ENCODE results near the gene ATP8B3. TPM values are rescaled to one million over a fixed set of nuclear protein-coding genes. Genes with fewer than 3 reads are reported as not detected.

ATP8B3 gene
- total and polyA plus RNA-seq, 11 donors: 0.19 to 3.5 (median 0.72) TPM

GRCh38 chr19:1814391-1814790, 2.3 kb upstream of the ATP8B3 start:
- DNase-seq (peak in 1 of 5 donors; percentile 22), ATAC-seq (no peak)
- Histone ChIP-seq H3K27me3 (no peaks in the 10 kb centered on the region), H3K4me3 (no peak overlapping the region), H3K4me1 (peaks cover 0 to 26% (median 13%) of the 10 kb centered on the region in 12 donors), H3K9me3 (no peaks in the 10 kb centered on the region), H3K27ac (no peak overlapping the region), H3K36me3 (peaks cover 5 to 52% (median 46%) of the 10 kb centered on the region in 9 donors)
- no peak for TF ChIP-seq CTCF (IDR thresholded peaks at IDR 0.05)
- TF ChIP-seq POLR2A (IDR thresholded peaks at IDR 0.05): no peak
- intact Hi-C loops (cut with DNase I): no loop called here
- WGBS, 4 donors: 71 to 84% (median 80%) methylated on average over 9 to 10 of the region's 10 CpGs

- 67 to 72% (median 68%) methylated on average over 21 of the region's 21 CpGs for WGBS, 4 donors
- H3K27ac ChIP-seq: peak overlapping the region in 5 of 12 donors; percentile 63 to 70 (median 64)
Observed at GRCh38 chr19:1813192-1814182, 1.4 kb upstream of the ATP8B3 start.

GRCh38 chr19:1812426-1813191, 533 bp upstream of the ATP8B3 start:
- WGBS, 4 donors: 0 to 1% (median 0%) methylated on average over 37 to 47 of the region's 47 CpGs
- intact Hi-C loops (cut with DNase I): no loop called here
- peak overlapping the region in 9 of 12 donors; percentile 18 to 83 (median 63) for H3K27ac ChIP-seq

More at GRCh38 chr19:1813192-1814182, 1.4 kb upstream of the ATP8B3 start:
- Histone ChIP-seq H3K36me3 (peaks cover 5 to 43% (median 37%) of the 10 kb centered on the region in 9 donors), H3K9me3 (no peaks in the 10 kb centered on the region), H3K27me3 (no peaks in the 10 kb centered on the region), H3K4me3 (peak overlapping the region; percentile 23 to 70 (median 60)), H3K4me1 (peaks cover 0 to 26% (median 13%) of the 10 kb centered on the region in 12 donors)
- ATAC-seq (no peak), DNase-seq (peak in 1 of 5 donors; percentile 38)
- TF ChIP-seq POLR2A (IDR thresholded peaks at IDR 0.05): no peak
- TF ChIP-seq CTCF (IDR thresholded peaks at IDR 0.05): peak in 2 of 12 donors; percentile 0 to 6
- intact Hi-C loops (cut with DNase I): no loop called here

More at GRCh38 chr19:1812426-1813191, 533 bp upstream of the ATP8B3 start:
- peak overlapping the region; percentile 23 to 70 (median 60) for H3K4me3 ChIP-seq
- peaks cover 0 to 24% (median 13%) of the 10 kb centered on the region in 12 donors for H3K4me1 ChIP-seq
- no peaks in the 10 kb centered on the region for H3K9me3 ChIP-seq
- TF ChIP-seq POLR2A (IDR thresholded peaks at IDR 0.05): peak in 1 of 2 donors; percentile 32
- TF ChIP-seq CTCF (IDR thresholded peaks at IDR 0.05): peak; percentile 18 to 58 (median 44)
- peak; percentile 91 to 96 (median 95) for DNase-seq
- peak; percentile 87 to 94 (median 92) for ATAC-seq
- peaks cover 0 to 34% (median 28%) of the 10 kb centered on the region in 9 donors for H3K36me3 ChIP-seq
- no peaks in the 10 kb centered on the region for H3K27me3 ChIP-seq

All from heart left ventricle (tissue), 16 donors.